OCI-LY1 (cell line): ENCODE data around the gene ABCB6.

ENCODE experiments used
- EZH2 ChIP-seq: fragments of 200-600 bp; sonication (generic), shearing (Covaris generic); IDR thresholded peaks from 2 replicates; pipeline ENCODE4 v1.8.0; 2017; ENCODE audit warnings: borderline replicate concordance, mixed run types, mild to moderate bottlenecking, antibody characterized with exemption, low read length, moderate library complexity, mixed read lengths
- TF ChIP-seq, protein P1 (sequence below): fragments of 200-600 bp; sonication (generic), shearing (Covaris generic); IDR thresholded peaks from 2 replicates; pipeline ENCODE4 v1.5.1; 2017; ENCODE audit warnings: mild to moderate bottlenecking, antibody characterized with exemption, low read length, moderate library complexity, mixed read lengths

DNA sequence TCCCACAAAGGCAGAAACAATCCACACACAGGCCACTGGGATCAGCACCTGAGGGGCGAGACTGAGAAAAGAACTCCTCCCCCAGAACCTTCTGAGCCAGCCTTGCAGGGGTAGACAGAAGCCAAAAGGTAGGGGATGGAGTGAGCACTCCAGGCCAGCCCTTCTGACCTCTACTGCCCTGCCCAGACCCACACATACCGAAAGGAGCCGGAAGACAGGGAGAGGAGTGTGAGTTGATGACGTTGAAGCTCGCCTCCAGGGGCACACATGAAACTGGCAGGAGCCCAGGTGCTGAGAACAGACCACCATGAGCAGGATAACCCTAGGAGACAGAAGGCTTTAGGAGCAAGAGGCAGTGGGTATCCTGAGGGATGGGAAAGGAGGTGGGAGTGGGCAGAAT lies 50.8 kb downstream of the ABCB6 start:
- TF ChIP-seq, protein P1, sequence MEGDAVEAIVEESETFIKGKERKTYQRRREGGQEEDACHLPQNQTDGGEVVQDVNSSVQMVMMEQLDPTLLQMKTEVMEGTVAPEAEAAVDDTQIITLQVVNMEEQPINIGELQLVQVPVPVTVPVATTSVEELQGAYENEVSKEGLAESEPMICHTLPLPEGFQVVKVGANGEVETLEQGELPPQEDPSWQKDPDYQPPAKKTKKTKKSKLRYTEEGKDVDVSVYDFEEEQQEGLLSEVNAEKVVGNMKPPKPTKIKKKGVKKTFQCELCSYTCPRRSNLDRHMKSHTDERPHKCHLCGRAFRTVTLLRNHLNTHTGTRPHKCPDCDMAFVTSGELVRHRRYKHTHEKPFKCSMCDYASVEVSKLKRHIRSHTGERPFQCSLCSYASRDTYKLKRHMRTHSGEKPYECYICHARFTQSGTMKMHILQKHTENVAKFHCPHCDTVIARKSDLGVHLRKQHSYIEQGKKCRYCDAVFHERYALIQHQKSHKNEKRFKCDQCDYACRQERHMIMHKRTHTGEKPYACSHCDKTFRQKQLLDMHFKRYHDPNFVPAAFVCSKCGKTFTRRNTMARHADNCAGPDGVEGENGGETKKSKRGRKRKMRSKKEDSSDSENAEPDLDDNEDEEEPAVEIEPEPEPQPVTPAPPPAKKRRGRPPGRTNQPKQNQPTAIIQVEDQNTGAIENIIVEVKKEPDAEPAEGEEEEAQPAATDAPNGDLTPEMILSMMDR = no peak
- TF ChIP-seq EZH2 = no peak
